Measurements from ENCODE around the gene WDR5. TPM values are rescaled to one million over a fixed set of nuclear protein-coding genes. Genes with fewer than 3 reads are reported as not detected.
"Not testable (repeated sequence)": the region's sequence is repeated elsewhere in the genome, so short reads cannot be mapped to it uniquely, and the experiment has no call there.

The WDR5 gene
- total and polyA plus RNA-seq, 12 donors: 14.0 to 22.5 (median 17.8) TPM

- intact Hi-C loops (cut with DNase I): loop anchor here in 1 of 10 donors (5.0 kb wide), 1 partner anchor 311 kb away; no protein-coding TSS in a partner anchor
- WGBS, 2 donors: 77 to 93% methylated on average over 5 of the region's 5 CpGs
- ATAC-seq (no peak), DNase-seq (no peak)
- no peaks in the 10 kb centered on the region for H3K36me3 ChIP-seq
- TF ChIP-seq, protein P1, sequence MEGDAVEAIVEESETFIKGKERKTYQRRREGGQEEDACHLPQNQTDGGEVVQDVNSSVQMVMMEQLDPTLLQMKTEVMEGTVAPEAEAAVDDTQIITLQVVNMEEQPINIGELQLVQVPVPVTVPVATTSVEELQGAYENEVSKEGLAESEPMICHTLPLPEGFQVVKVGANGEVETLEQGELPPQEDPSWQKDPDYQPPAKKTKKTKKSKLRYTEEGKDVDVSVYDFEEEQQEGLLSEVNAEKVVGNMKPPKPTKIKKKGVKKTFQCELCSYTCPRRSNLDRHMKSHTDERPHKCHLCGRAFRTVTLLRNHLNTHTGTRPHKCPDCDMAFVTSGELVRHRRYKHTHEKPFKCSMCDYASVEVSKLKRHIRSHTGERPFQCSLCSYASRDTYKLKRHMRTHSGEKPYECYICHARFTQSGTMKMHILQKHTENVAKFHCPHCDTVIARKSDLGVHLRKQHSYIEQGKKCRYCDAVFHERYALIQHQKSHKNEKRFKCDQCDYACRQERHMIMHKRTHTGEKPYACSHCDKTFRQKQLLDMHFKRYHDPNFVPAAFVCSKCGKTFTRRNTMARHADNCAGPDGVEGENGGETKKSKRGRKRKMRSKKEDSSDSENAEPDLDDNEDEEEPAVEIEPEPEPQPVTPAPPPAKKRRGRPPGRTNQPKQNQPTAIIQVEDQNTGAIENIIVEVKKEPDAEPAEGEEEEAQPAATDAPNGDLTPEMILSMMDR (IDR thresholded peaks at IDR 0.05): no peak
- H3K9me3 ChIP-seq: no peaks in the 10 kb centered on the region
- H3K27ac ChIP-seq: no peak overlapping the region
- H3K27me3 ChIP-seq: peaks cover 0 to 14% (median 3%) of the 10 kb centered on the region in 7 donors
- no peaks in the 10 kb centered on the region for H3K4me1 ChIP-seq
- no peak overlapping the region for H3K4me3 ChIP-seq
Measured at GRCh38 chr9:134103391-134103998, 32.4 kb upstream of the WDR5 start.

GRCh38 chr9:134111064-134111463, 24.8 kb upstream of the WDR5 start:
- ATAC-seq (no peak), DNase-seq (no peak)
- TF ChIP-seq, protein P1 (IDR thresholded peaks at IDR 0.05): no peak
- Histone ChIP-seq H3K36me3 (no peaks in the 10 kb centered on the region), H3K27ac (no peak overlapping the region), H3K9me3 (no peaks in the 10 kb centered on the region), H3K4me1 (no peaks in the 10 kb centered on the region), H3K4me3 (no peak overlapping the region), H3K27me3 (no peaks in the 10 kb centered on the region)
- intact Hi-C loops (cut with DNase I): no loop called here
- 81 to 87% methylated on average over 9 of the region's 9 CpGs for WGBS, 2 donors

GRCh38 chr9:134112561-134112960, 23.3 kb upstream of the WDR5 start:
- no peak for ATAC-seq
- 90 to 92% methylated on average over 6 of the region's 6 CpGs for WGBS, 2 donors
- no peak for DNase-seq

DNA sequence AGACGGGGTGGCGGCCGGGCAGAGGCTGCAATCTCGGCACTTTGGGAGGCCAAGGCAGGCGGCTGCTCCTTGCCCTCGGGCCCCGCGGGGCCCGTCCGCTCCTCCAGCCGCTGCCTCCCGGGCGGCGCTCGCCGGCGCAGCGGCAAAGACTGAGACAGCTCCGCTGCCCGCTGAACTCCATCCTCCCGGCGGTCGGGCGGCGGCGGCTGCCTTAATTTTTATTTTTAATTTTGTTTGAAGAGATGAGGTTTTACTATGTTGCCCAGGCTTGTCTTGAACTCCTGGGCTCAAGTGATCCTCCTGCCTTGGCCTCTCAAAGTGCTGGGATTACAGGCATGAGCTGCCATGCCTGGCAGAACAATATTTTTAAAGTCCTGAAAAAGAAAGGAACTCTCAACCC, 16.9 kb upstream of the WDR5 start:
- H3K36me3 ChIP-seq; H3K4me1 ChIP-seq; H3K9me3 ChIP-seq; H3K27me3 ChIP-seq; H3K27ac ChIP-seq; ATAC-seq; DNase-seq; intact Hi-C loops (cut with DNase I); H3K4me3 ChIP-seq: not testable (repeated sequence)
- WGBS, 2 donors: 98 to 99% methylated on average over 8 to 11 of the region's 26 CpGs

More at GRCh38 chr9:134112561-134112960, 23.3 kb upstream of the WDR5 start:
- intact Hi-C loops (cut with DNase I): no loop called here
- TF ChIP-seq, protein P1 (IDR thresholded peaks at IDR 0.05): no peak
- Histone ChIP-seq H3K36me3 (no peaks in the 10 kb centered on the region), H3K4me1 (no peaks in the 10 kb centered on the region), H3K4me3 (no peak overlapping the region), H3K9me3 (no peaks in the 10 kb centered on the region), H3K27me3 (no peaks in the 10 kb centered on the region), H3K27ac (no peak overlapping the region)

GRCh38 chr9:134123764-134124128, 12.1 kb upstream of the WDR5 start:
- WGBS, 2 donors: 71 to 82% methylated on average over 10 of the region's 10 CpGs

More at GRCh38 chr9:134123764-134124128, 12.1 kb upstream of the WDR5 start:
- intact Hi-C loops (cut with DNase I): no loop called here
- no peaks in the 10 kb centered on the region for H3K36me3 ChIP-seq
- H3K4me1 ChIP-seq: peaks cover 0 to 8% (median 0%) of the 10 kb centered on the region in 9 donors
- DNase-seq (no peak), ATAC-seq (no peak)
- TF ChIP-seq, protein P1 (IDR thresholded peaks at IDR 0.05): no peak
- no peak overlapping the region for H3K27ac ChIP-seq
- H3K4me3 ChIP-seq: no peak overlapping the region
- no peaks in the 10 kb centered on the region for H3K27me3 ChIP-seq
- H3K9me3 ChIP-seq: no peaks in the 10 kb centered on the region

Measured in heart right ventricle (tissue), 16 donors.